Central memory CD8-positive, alpha-beta T cell (primary cell): ENCODE data around the gene TNS2.
"Not testable (repeated sequence)": the region's sequence is repeated elsewhere in the genome, so short reads cannot be mapped to it uniquely, and the experiment has no call there.

ENCODE experiments used
- ATAC-seq: fragments of 150-1000 bp; cut with Tn5 transposase; replicated peaks from 2 replicates; pipeline ENCODE4 v1.10.0; 2022; ENCODE audit warnings: mild to moderate bottlenecking, moderate FRiP score, moderate number of reproducible peaks; ENCODE audit not compliant: poor library complexity, severe bottlenecking; ENCODE audit errors: extremely low read depth
- DNase-seq, 2 donors: peaks; one replicate each; pipeline ENCODE4 v3.0.0; 2021; ENCODE audit warnings: low spot score in 2 of 2
- H3K27ac Mint-ChIP-seq: one replicate; pipeline ENCODE4 v1.8.0; 2022; ENCODE audit warnings: low read depth, mild to moderate bottlenecking, moderate library complexity, mixed read lengths
- H3K27me3 Mint-ChIP-seq: one replicate; pipeline ENCODE4 v1.8.0; 2022; ENCODE audit warnings: mixed read lengths
- H3K36me3 Mint-ChIP-seq: one replicate; pipeline ENCODE4 v1.8.0; 2022; ENCODE audit warnings: mild to moderate bottlenecking, moderate library complexity, mixed read lengths; ENCODE audit not compliant: insufficient read depth
- H3K4me1 Mint-ChIP-seq: one replicate; pipeline ENCODE4 v1.8.0; 2022; ENCODE audit warnings: mixed read lengths
- H3K4me3 Mint-ChIP-seq: one replicate; pipeline ENCODE4 v1.8.0; 2022; ENCODE audit warnings: mild to moderate bottlenecking, moderate library complexity, mixed read lengths
- H3K9me3 Mint-ChIP-seq: one replicate; pipeline ENCODE4 v1.8.0; 2022; ENCODE audit warnings: mixed read lengths

Gene TNS2

GRCh38 chr12:53025250-53025649 is 24.6 kb upstream of the TNS2 start:
- DNase-seq (no peak), ATAC-seq (no peak)
- H3K27ac Mint-ChIP-seq = no peak overlapping the region
- peaks cover 82% of the 10 kb centered on the region for H3K36me3 Mint-ChIP-seq
- H3K27me3 Mint-ChIP-seq = no peaks in the 10 kb centered on the region
- no peaks in the 10 kb centered on the region for H3K9me3 Mint-ChIP-seq
- H3K4me3 Mint-ChIP-seq = no peak overlapping the region
- peaks cover 4% of the 10 kb centered on the region for H3K4me1 Mint-ChIP-seq

- H3K27ac Mint-ChIP-seq = peak overlapping the region; percentile 0
- not testable (repeated sequence) for H3K27me3 Mint-ChIP-seq, DNase-seq, H3K9me3 Mint-ChIP-seq, H3K4me3 Mint-ChIP-seq, H3K4me1 Mint-ChIP-seq, ATAC-seq
- peaks cover 83% of the 10 kb centered on the region for H3K36me3 Mint-ChIP-seq
Measured at GRCh38 chr12:53027014-53027413, 22.9 kb upstream of the TNS2 start.

GRCh38 chr12:53031616-53032015 is 18.2 kb upstream of the TNS2 start:
- Mint-ChIP-seq H3K4me1 (peaks cover 4% of the 10 kb centered on the region), H3K27ac (no peak overlapping the region), H3K9me3 (no peaks in the 10 kb centered on the region), H3K36me3 (peaks cover 86% of the 10 kb centered on the region), H3K4me3 (no peak overlapping the region), H3K27me3 (no peaks in the 10 kb centered on the region)
- ATAC-seq (no peak), DNase-seq (no peak)

GRCh38 chr12:53033832-53034231 is 16.0 kb upstream of the TNS2 start:
- DNase-seq, H3K27me3 Mint-ChIP-seq, H3K27ac Mint-ChIP-seq, ATAC-seq, H3K9me3 Mint-ChIP-seq, H3K4me3 Mint-ChIP-seq: not testable (repeated sequence)
- peaks cover 15% of the 10 kb centered on the region for H3K4me1 Mint-ChIP-seq
- H3K36me3 Mint-ChIP-seq = peaks cover 84% of the 10 kb centered on the region

- H3K27me3 Mint-ChIP-seq = no peaks in the 10 kb centered on the region
- H3K4me3 Mint-ChIP-seq = no peak overlapping the region
- no peak for ATAC-seq
- peaks cover 18% of the 10 kb centered on the region for H3K4me1 Mint-ChIP-seq
- H3K27ac Mint-ChIP-seq = no peak overlapping the region
- no peaks in the 10 kb centered on the region for H3K9me3 Mint-ChIP-seq
- no peak for DNase-seq
- peaks cover 86% of the 10 kb centered on the region for H3K36me3 Mint-ChIP-seq
Measured at GRCh38 chr12:53034459-53034858, 15.4 kb upstream of the TNS2 start.

- no peak for DNase-seq
- Mint-ChIP-seq H3K4me1 (peaks cover 15% of the 10 kb centered on the region), H3K9me3 (no peaks in the 10 kb centered on the region), H3K4me3 (no peak overlapping the region), H3K36me3 (peaks cover 80% of the 10 kb centered on the region), H3K27me3 (no peaks in the 10 kb centered on the region), H3K27ac (no peak overlapping the region)
- no peak for ATAC-seq
Measured at GRCh38 chr12:53036802-53037201, 13.1 kb upstream of the TNS2 start.

GRCh38 chr12:53039851-53040250 is 10.0 kb upstream of the TNS2 start:
- DNase-seq = no peak
- H3K27ac Mint-ChIP-seq = no peak overlapping the region
- no peak overlapping the region for H3K4me3 Mint-ChIP-seq
- no peaks in the 10 kb centered on the region for H3K9me3 Mint-ChIP-seq
- peaks cover 63% of the 10 kb centered on the region for H3K36me3 Mint-ChIP-seq
- peaks cover 15% of the 10 kb centered on the region for H3K4me1 Mint-ChIP-seq
- ATAC-seq = no peak
- no peaks in the 10 kb centered on the region for H3K27me3 Mint-ChIP-seq

GRCh38 chr12:53042607-53043454 is 7.0 kb upstream of the TNS2 start:
- Mint-ChIP-seq H3K27me3 (no peaks in the 10 kb centered on the region), H3K9me3 (no peaks in the 10 kb centered on the region)

GRCh38 chr12:53044052-53044581 is 5.7 kb upstream of the TNS2 start:
- H3K27me3 Mint-ChIP-seq = no peaks in the 10 kb centered on the region
- ATAC-seq (no peak), DNase-seq (no peak)
- H3K4me3 Mint-ChIP-seq = no peak overlapping the region
- H3K36me3 Mint-ChIP-seq = peaks cover 28% of the 10 kb centered on the region
- peaks cover 12% of the 10 kb centered on the region for H3K4me1 Mint-ChIP-seq
- H3K27ac Mint-ChIP-seq = no peak overlapping the region
- no peaks in the 10 kb centered on the region for H3K9me3 Mint-ChIP-seq

More at GRCh38 chr12:53042607-53043454, 7.0 kb upstream of the TNS2 start:
- Mint-ChIP-seq H3K4me3 (no peak overlapping the region), H3K27ac (no peak overlapping the region), H3K36me3 (peaks cover 37% of the 10 kb centered on the region), H3K4me1 (peaks cover 25% of the 10 kb centered on the region)
- ATAC-seq = no peak
- DNase-seq = no peak

- ATAC-seq = no peak
- H3K4me1 Mint-ChIP-seq = peaks cover 11% of the 10 kb centered on the region
- peaks cover 21% of the 10 kb centered on the region for H3K36me3 Mint-ChIP-seq
- no peaks in the 10 kb centered on the region for H3K27me3 Mint-ChIP-seq
- peak overlapping the region; percentile 91 for H3K4me3 Mint-ChIP-seq
- H3K27ac Mint-ChIP-seq = no peak overlapping the region
- DNase-seq = no peak
- no peaks in the 10 kb centered on the region for H3K9me3 Mint-ChIP-seq
Measured at GRCh38 chr12:53044896-53045695, 4.8 kb upstream of the TNS2 start.

GRCh38 chr12:53045696-53046045 is 4.2 kb upstream of the TNS2 start:
- no peaks in the 10 kb centered on the region for H3K9me3 Mint-ChIP-seq

GRCh38 chr12:53046655-53047220 is 3.1 kb upstream of the TNS2 start:
- DNase-seq (no peak), ATAC-seq (peak; percentile 25)
- H3K27me3 Mint-ChIP-seq = no peaks in the 10 kb centered on the region
- peaks cover 13% of the 10 kb centered on the region for H3K36me3 Mint-ChIP-seq
- peak overlapping the region; percentile 82 for H3K27ac Mint-ChIP-seq
- peaks cover 11% of the 10 kb centered on the region for H3K4me1 Mint-ChIP-seq
- peak overlapping the region; percentile 91 for H3K4me3 Mint-ChIP-seq
- no peaks in the 10 kb centered on the region for H3K9me3 Mint-ChIP-seq

More at GRCh38 chr12:53045696-53046045, 4.2 kb upstream of the TNS2 start:
- peak overlapping the region; percentile 91 for H3K4me3 Mint-ChIP-seq
- H3K36me3 Mint-ChIP-seq = peaks cover 16% of the 10 kb centered on the region
- no peak overlapping the region for H3K27ac Mint-ChIP-seq
- DNase-seq = no peak
- H3K27me3 Mint-ChIP-seq = no peaks in the 10 kb centered on the region
- peaks cover 11% of the 10 kb centered on the region for H3K4me1 Mint-ChIP-seq
- ATAC-seq = no peak
